ENCODE measurements around the gene MYF5.

MYF5 gene

GRCh38 chr12:80712866-80713265 is 3.8 kb upstream of the MYF5 start:
- no peak for DNase-seq (ENCODE audit: low spot score in 2 of 2)
- Histone ChIP-seq H3K9me3 (no peaks in the 10 kb centered on the region), H3K36me3 (replicated peaks) (no peaks in the 10 kb centered on the region), H3K27me3 (ENCODE audit: low read depth) (no peaks in the 10 kb centered on the region), H3K4me1 (peaks cover 2% of the 10 kb centered on the region; the same call in 1 of the 2 replicates), H3K4me3 (no peak overlapping the region)
- in situ Hi-C loops (cut with MboI; ENCODE audit: low sequenced_read_pairs) = no loop called here

- no peaks in the 10 kb centered on the region for H3K9me3 ChIP-seq
- H3K36me3 ChIP-seq (replicated peaks) = no peaks in the 10 kb centered on the region
- no peak overlapping the region for H3K4me3 ChIP-seq
- H3K4me1 ChIP-seq = peaks cover 2% of the 10 kb centered on the region; the same call in 1 of the 2 replicates
- in situ Hi-C loops (cut with MboI; ENCODE audit: low sequenced_read_pairs) = no loop called here
- no peaks in the 10 kb centered on the region for H3K27me3 ChIP-seq (ENCODE audit: low read depth)
- no peak for DNase-seq (ENCODE audit: low spot score in 2 of 2)
These were observed 3.3 kb upstream of the MYF5 start for GRCh38 chr12:80713419-80713818.

- Histone ChIP-seq H3K4me3 (no peak overlapping the region), H3K9me3 (no peaks in the 10 kb centered on the region), H3K27me3 (ENCODE audit: low read depth) (no peaks in the 10 kb centered on the region), H3K4me1 (peaks cover 2% of the 10 kb centered on the region; the same call in 1 of the 2 replicates), H3K36me3 (replicated peaks) (no peaks in the 10 kb centered on the region)
- no peak for DNase-seq (ENCODE audit: low spot score in 2 of 2)
- in situ Hi-C loops (cut with MboI; ENCODE audit: low sequenced_read_pairs) = no loop called here
These were observed 2.7 kb upstream of the MYF5 start for GRCh38 chr12:80714055-80714454.

GRCh38 chr12:80714846-80715245 is 1.9 kb upstream of the MYF5 start:
- H3K4me1 ChIP-seq = peaks cover 2% of the 10 kb centered on the region; the same call in 1 of the 2 replicates
- no peaks in the 10 kb centered on the region for H3K36me3 ChIP-seq (replicated peaks)
- no peaks in the 10 kb centered on the region for H3K9me3 ChIP-seq
- no peak for DNase-seq (ENCODE audit: low spot score in 2 of 2)
- in situ Hi-C loops (cut with MboI; ENCODE audit: low sequenced_read_pairs) = no loop called here
- no peaks in the 10 kb centered on the region for H3K27me3 ChIP-seq (ENCODE audit: low read depth)
- no peak overlapping the region for H3K4me3 ChIP-seq

- peaks cover 2% of the 10 kb centered on the region; the same call in 1 of the 2 replicates for H3K4me1 ChIP-seq
- H3K27me3 ChIP-seq (ENCODE audit: low read depth) = no peaks in the 10 kb centered on the region
- in situ Hi-C loops (cut with MboI; ENCODE audit: low sequenced_read_pairs) = no loop called here
- no peak for DNase-seq (ENCODE audit: low spot score in 2 of 2)
- H3K36me3 ChIP-seq (replicated peaks) = no peaks in the 10 kb centered on the region
- H3K4me3 ChIP-seq = no peak overlapping the region
- no peaks in the 10 kb centered on the region for H3K9me3 ChIP-seq
These were observed 931 bp upstream of the MYF5 start for GRCh38 chr12:80715713-80716249.

GRCh38 chr12:80717856-80718255 is 1.1 kb downstream of the MYF5 start:
- Histone ChIP-seq H3K4me3 (no peak overlapping the region), H3K27me3 (ENCODE audit: low read depth) (no peaks in the 10 kb centered on the region), H3K36me3 (replicated peaks) (no peaks in the 10 kb centered on the region), H3K4me1 (peaks cover 2% of the 10 kb centered on the region; the same call in 1 of the 2 replicates), H3K9me3 (no peaks in the 10 kb centered on the region)
- in situ Hi-C loops (cut with MboI; ENCODE audit: low sequenced_read_pairs) = no loop called here
- no peak for DNase-seq (ENCODE audit: low spot score in 2 of 2)

- DNase-seq (ENCODE audit: low spot score in 2 of 2) = no peak
- no peaks in the 10 kb centered on the region for H3K27me3 ChIP-seq (ENCODE audit: low read depth)
- no peaks in the 10 kb centered on the region for H3K9me3 ChIP-seq
- H3K4me1 ChIP-seq = no peaks in the 10 kb centered on the region
- H3K4me3 ChIP-seq = no peak overlapping the region
- in situ Hi-C loops (cut with MboI; ENCODE audit: low sequenced_read_pairs) = no loop called here
- no peaks in the 10 kb centered on the region for H3K36me3 ChIP-seq (replicated peaks)
These were observed 3.8 kb downstream of the MYF5 start for GRCh38 chr12:80720516-80720915.

- DNase-seq (ENCODE audit: low spot score in 2 of 2) = no peak
- H3K27me3 ChIP-seq (ENCODE audit: low read depth) = no peaks in the 10 kb centered on the region
- no peak overlapping the region for H3K4me3 ChIP-seq
- no peaks in the 10 kb centered on the region for H3K9me3 ChIP-seq
- H3K4me1 ChIP-seq = no peaks in the 10 kb centered on the region
- no peaks in the 10 kb centered on the region for H3K36me3 ChIP-seq (replicated peaks)
- in situ Hi-C loops (cut with MboI; ENCODE audit: low sequenced_read_pairs) = no loop called here
These were observed 4.6 kb downstream of the MYF5 start for GRCh38 chr12:80721326-80721725.

GRCh38 chr12:80745851-80746505 is 29.3 kb downstream of the MYF5 start:
- H3K4me1 ChIP-seq = no peaks in the 10 kb centered on the region
- H3K4me3 ChIP-seq = no peak overlapping the region
- no peaks in the 10 kb centered on the region for H3K27me3 ChIP-seq (ENCODE audit: low read depth)
- no peak for DNase-seq (ENCODE audit: low spot score in 2 of 2)
- no peaks in the 10 kb centered on the region for H3K9me3 ChIP-seq
- no peaks in the 10 kb centered on the region for H3K36me3 ChIP-seq (replicated peaks)
- in situ Hi-C loops (cut with MboI; ENCODE audit: low sequenced_read_pairs) = no loop called here

- H3K4me1 ChIP-seq = no peaks in the 10 kb centered on the region
- DNase-seq (ENCODE audit: low spot score in 2 of 2) = no peak
- H3K36me3 ChIP-seq (replicated peaks) = no peaks in the 10 kb centered on the region
- no peak overlapping the region for H3K4me3 ChIP-seq
- in situ Hi-C loops (cut with MboI; ENCODE audit: low sequenced_read_pairs) = no loop called here
- H3K9me3 ChIP-seq = no peaks in the 10 kb centered on the region
- no peaks in the 10 kb centered on the region for H3K27me3 ChIP-seq (ENCODE audit: low read depth)
These were observed 31.1 kb downstream of the MYF5 start for GRCh38 chr12:80747800-80748199.

- in situ Hi-C loops (cut with MboI; ENCODE audit: low sequenced_read_pairs) = no loop called here
- Histone ChIP-seq H3K4me3 (no peak overlapping the region), H3K4me1 (no peaks in the 10 kb centered on the region), H3K9me3 (no peaks in the 10 kb centered on the region), H3K36me3 (replicated peaks) (no peaks in the 10 kb centered on the region), H3K27me3 (ENCODE audit: low read depth) (no peaks in the 10 kb centered on the region)
- no peak for DNase-seq (ENCODE audit: low spot score in 2 of 2)
These were observed 32.7 kb downstream of the MYF5 start for GRCh38 chr12:80749456-80749855.

GRCh38 chr12:80752464-80752863 is 35.8 kb downstream of the MYF5 start:
- no peaks in the 10 kb centered on the region for H3K36me3 ChIP-seq (replicated peaks)
- in situ Hi-C loops (cut with MboI; ENCODE audit: low sequenced_read_pairs) = no loop called here
- H3K4me1 ChIP-seq = no peaks in the 10 kb centered on the region
- no peak for DNase-seq (ENCODE audit: low spot score in 2 of 2)
- no peak overlapping the region for H3K4me3 ChIP-seq
- H3K27me3 ChIP-seq (ENCODE audit: low read depth) = no peaks in the 10 kb centered on the region
- no peaks in the 10 kb centered on the region for H3K9me3 ChIP-seq

GRCh38 chr12:80754274-80754673 is 37.6 kb downstream of the MYF5 start:
- DNase-seq (ENCODE audit: low spot score in 2 of 2) = no peak
- Histone ChIP-seq H3K36me3 (replicated peaks) (no peaks in the 10 kb centered on the region), H3K4me1 (no peaks in the 10 kb centered on the region), H3K4me3 (no peak overlapping the region), H3K27me3 (ENCODE audit: low read depth) (no peaks in the 10 kb centered on the region), H3K9me3 (no peaks in the 10 kb centered on the region)
- in situ Hi-C loops (cut with MboI; ENCODE audit: low sequenced_read_pairs) = no loop called here

GRCh38 chr12:80756875-80757274 is 40.2 kb downstream of the MYF5 start:
- in situ Hi-C loops (cut with MboI; ENCODE audit: low sequenced_read_pairs) = no loop called here
- Histone ChIP-seq H3K27me3 (ENCODE audit: low read depth) (no peaks in the 10 kb centered on the region), H3K4me3 (no peak overlapping the region), H3K9me3 (no peaks in the 10 kb centered on the region), H3K4me1 (peaks cover 1% of the 10 kb centered on the region; the same call in 1 of the 2 replicates), H3K36me3 (replicated peaks) (no peaks in the 10 kb centered on the region)
- no peak for DNase-seq (ENCODE audit: low spot score in 2 of 2)

- peaks cover 23% of the 10 kb centered on the region for H3K4me1 ChIP-seq
- no peaks in the 10 kb centered on the region for H3K27me3 ChIP-seq (ENCODE audit: low read depth)
- no peaks in the 10 kb centered on the region for H3K9me3 ChIP-seq
- no peaks in the 10 kb centered on the region for H3K36me3 ChIP-seq (replicated peaks)
- DNase-seq (ENCODE audit: low spot score in 2 of 2) = no peak
- in situ Hi-C loops (cut with MboI; ENCODE audit: low sequenced_read_pairs) = no loop called here
- no peak overlapping the region for H3K4me3 ChIP-seq
These were observed 45.1 kb downstream of the MYF5 start for GRCh38 chr12:80761838-80762237.

Data from HAP-1 (cell line).